Loucy (cell line): Measurements from ENCODE around the gene MRPS10.

Experiments used
- H2AFZ ChIP-seq: fragments of 200-600 bp; sonication (generic); 2 replicates; pipeline ENCODE4 v1.6.0; 2016; ENCODE audit warnings: antibody characterized with exemption, mild to moderate bottlenecking, low read length, moderate library complexity
- H3F3A ChIP-seq: fragments of 200-600 bp; 2 replicates; pipeline ENCODE4 v1.6.0; 2016; ENCODE audit warnings: antibody characterized with exemption, low read depth, mild to moderate bottlenecking
- H3K27me3 ChIP-seq: fragments of 200-600 bp; sonication (generic); 2 replicates; pipeline ENCODE4 v1.6.1; 2014; ENCODE audit warnings: low read length, mild to moderate bottlenecking; ENCODE audit not compliant: insufficient read depth, poor library complexity, severe bottlenecking
- H3K36me3 ChIP-seq: fragments of 200-600 bp; sonication (generic); 2 replicates; pipeline ENCODE4 v1.6.1; 2016; ENCODE audit warnings: low read length; ENCODE audit not compliant: insufficient read depth
- H3K4me1 ChIP-seq: fragments of 200-600 bp; sonication (generic); 2 replicates; pipeline ENCODE4 v1.5.1; 2014; ENCODE audit warnings: low read length, mild to moderate bottlenecking; ENCODE audit not compliant: insufficient read depth, poor library complexity, severe bottlenecking
- H3K4me2 ChIP-seq: fragments of 200-600 bp; sonication (generic); 2 replicates; pipeline ENCODE4 v1.6.0; 2014; ENCODE audit warnings: antibody characterized with exemption, low read length, low read depth, mild to moderate bottlenecking; ENCODE audit not compliant: poor library complexity, severe bottlenecking
- H3K4me3 ChIP-seq: fragments of 200-600 bp; sonication (generic); 2 replicates; pipeline ENCODE4 v1.5.1; 2014; ENCODE audit warnings: low read length, mild to moderate bottlenecking, mixed read lengths; ENCODE audit not compliant: poor library complexity, severe bottlenecking
- H3K79me2 ChIP-seq: fragments of 200-600 bp; sonication (generic); 2 replicates; pipeline ENCODE4 v1.6.1; 2014; ENCODE audit warnings: low read length; ENCODE audit not compliant: insufficient read depth
- H3K9ac ChIP-seq: fragments of 200-600 bp; sonication (generic); 2 replicates; pipeline ENCODE4 v1.6.0; 2014; ENCODE audit warnings: mild to moderate bottlenecking, low read depth, low read length, moderate library complexity; ENCODE audit not compliant: poor library complexity, severe bottlenecking
- H3K9me2 ChIP-seq: fragments of 200-600 bp; sonication (generic); replicated peaks from 2 replicates; pipeline ENCODE4 v1.6.1; 2016; ENCODE audit warnings: low read depth, low read length, mixed read lengths
- H3K9me3 ChIP-seq: fragments of 200-600 bp; sonication (generic); 2 replicates; pipeline ENCODE4 v1.6.1; 2014; ENCODE audit warnings: mild to moderate bottlenecking, antibody characterized with exemption, low read length, low read depth; ENCODE audit not compliant: insufficient read depth
- H4K20me1 ChIP-seq: fragments of 200-600 bp; sonication (generic); 2 replicates; pipeline ENCODE4 v1.6.0; 2014; ENCODE audit warnings: antibody characterized with exemption, low read length, mild to moderate bottlenecking; ENCODE audit not compliant: insufficient read depth, poor library complexity, severe bottlenecking
- CTCF ChIP-seq: fragments of 200-600 bp; sonication (generic); conservative IDR thresholded peaks from 2 replicates; pipeline ENCODE4 v1.5.1; 2014; ENCODE audit warnings: mild to moderate bottlenecking, antibody characterized with exemption, low read length
- EZH2phosphoT487 ChIP-seq: fragments of 200-600 bp; IDR thresholded peaks from 2 replicates; pipeline ENCODE4 v1.6.1; 2018; ENCODE audit warnings: antibody characterized with exemption, mild to moderate bottlenecking, moderate library complexity, borderline replicate concordance

MRPS10 gene

GRCh38 chr6:42257614-42258013 is 40.0 kb upstream of the MRPS10 start:
- H3K9ac ChIP-seq, result no peak overlapping the region
- no peaks in the 10 kb centered on the region for H3K27me3 ChIP-seq

GRCh38 chr6:42257063-42257462 is 39.4 kb upstream of the MRPS10 start:
- Histone ChIP-seq H3K27me3 (no peaks in the 10 kb centered on the region), H3K9ac (no peak overlapping the region), H4K20me1 (no peaks in the 10 kb centered on the region), H3K4me2 (no peak overlapping the region), H3K4me1 (peaks cover 5% of the 10 kb centered on the region), H3K9me3 (no peaks in the 10 kb centered on the region), H2AFZ (no peak overlapping the region), H3K4me3 (no peak overlapping the region), H3K36me3 (peaks cover 47% of the 10 kb centered on the region; the same call in 1 of the 2 replicates), H3F3A (no peaks in the 10 kb centered on the region), H3K9me2 (no peaks in the 10 kb centered on the region), H3K79me2 (no peaks in the 10 kb centered on the region)
- no peak for TF ChIP-seq CTCF
- TF ChIP-seq EZH2phosphoT487, result no peak

More at GRCh38 chr6:42257614-42258013, 40.0 kb upstream of the MRPS10 start:
- Histone ChIP-seq H3K4me3 (no peak overlapping the region), H3K9me2 (no peaks in the 10 kb centered on the region), H3K9me3 (no peaks in the 10 kb centered on the region), H4K20me1 (no peaks in the 10 kb centered on the region), H3F3A (no peaks in the 10 kb centered on the region), H3K4me1 (no peaks in the 10 kb centered on the region), H3K79me2 (no peaks in the 10 kb centered on the region), H3K36me3 (peaks cover 47% of the 10 kb centered on the region; the same call in 1 of the 2 replicates), H3K4me2 (no peak overlapping the region), H2AFZ (no peak overlapping the region)
- TF ChIP-seq EZH2phosphoT487 (no peak), CTCF (no peak)

- Histone ChIP-seq H3K4me2 (no peak overlapping the region), H3K79me2 (no peaks in the 10 kb centered on the region), H3K9ac (no peak overlapping the region), H3K9me3 (no peaks in the 10 kb centered on the region), H3K27me3 (no peaks in the 10 kb centered on the region), H4K20me1 (no peaks in the 10 kb centered on the region), H3K36me3 (peaks cover 47% of the 10 kb centered on the region; the same call in 1 of the 2 replicates), H3K9me2 (no peaks in the 10 kb centered on the region), H2AFZ (no peak overlapping the region), H3K4me1 (peaks cover 9% of the 10 kb centered on the region), H3F3A (no peaks in the 10 kb centered on the region), H3K4me3 (no peak overlapping the region)
- TF ChIP-seq CTCF, result no peak
- TF ChIP-seq EZH2phosphoT487, result no peak
Observed at GRCh38 chr6:42255050-42255449, 37.4 kb upstream of the MRPS10 start.
